DND-41 (cell line): ENCODE measurements around the gene RPL27A.

Experiments
- CTCF ChIP-seq: IDR thresholded peaks from 2 replicates; pipeline ENCODE4 v1.5.1; 2012; ENCODE audit warnings: borderline replicate concordance, low read length, moderate library complexity, mild to moderate bottlenecking; ENCODE audit not compliant: poor library complexity, severe bottlenecking; ENCODE audit errors: extremely low read depth
- EZH2 ChIP-seq: IDR thresholded peaks from 3 replicates; pipeline ENCODE4 v1.6.1; 2012; ENCODE audit warnings: borderline replicate concordance, low read depth, mild to moderate bottlenecking, moderate library complexity, low read length, inconsistent platforms; ENCODE audit not compliant: severe bottlenecking

GRCh38 chr11:8640267-8640906, 42.2 kb upstream of the RPL27A start:
- TF ChIP-seq EZH2 (no peak), CTCF (no peak)
